ENCODE measurements around the gene ERC2.

GRCh38 chr3:55649554-55649953, 818.7 kb downstream of the ERC2 start:
- TF ChIP-seq, protein P1, sequence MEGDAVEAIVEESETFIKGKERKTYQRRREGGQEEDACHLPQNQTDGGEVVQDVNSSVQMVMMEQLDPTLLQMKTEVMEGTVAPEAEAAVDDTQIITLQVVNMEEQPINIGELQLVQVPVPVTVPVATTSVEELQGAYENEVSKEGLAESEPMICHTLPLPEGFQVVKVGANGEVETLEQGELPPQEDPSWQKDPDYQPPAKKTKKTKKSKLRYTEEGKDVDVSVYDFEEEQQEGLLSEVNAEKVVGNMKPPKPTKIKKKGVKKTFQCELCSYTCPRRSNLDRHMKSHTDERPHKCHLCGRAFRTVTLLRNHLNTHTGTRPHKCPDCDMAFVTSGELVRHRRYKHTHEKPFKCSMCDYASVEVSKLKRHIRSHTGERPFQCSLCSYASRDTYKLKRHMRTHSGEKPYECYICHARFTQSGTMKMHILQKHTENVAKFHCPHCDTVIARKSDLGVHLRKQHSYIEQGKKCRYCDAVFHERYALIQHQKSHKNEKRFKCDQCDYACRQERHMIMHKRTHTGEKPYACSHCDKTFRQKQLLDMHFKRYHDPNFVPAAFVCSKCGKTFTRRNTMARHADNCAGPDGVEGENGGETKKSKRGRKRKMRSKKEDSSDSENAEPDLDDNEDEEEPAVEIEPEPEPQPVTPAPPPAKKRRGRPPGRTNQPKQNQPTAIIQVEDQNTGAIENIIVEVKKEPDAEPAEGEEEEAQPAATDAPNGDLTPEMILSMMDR (tag by site-specific recombination; IDR thresholded peaks at IDR 0.05), result no peak
- TF ChIP-seq ZNF518A (tag by site-specific recombination; conservative IDR thresholded peaks at IDR 0.05; ENCODE audit: low read depth), result no peak
- no peak for TF ChIP-seq ZNF48 (tag by site-specific recombination; IDR thresholded peaks at IDR 0.05)
- no peak for TF ChIP-seq ZBTB21 (tag by site-specific recombination; IDR thresholded peaks at IDR 0.05)

Measured in HEK293 (cell line).